ENCODE results near the gene PHGDH.

GRCh38 chr1:119782631-119783325 is 71.0 kb downstream of the PHGDH start:
- TF ChIP-seq, protein P1, sequence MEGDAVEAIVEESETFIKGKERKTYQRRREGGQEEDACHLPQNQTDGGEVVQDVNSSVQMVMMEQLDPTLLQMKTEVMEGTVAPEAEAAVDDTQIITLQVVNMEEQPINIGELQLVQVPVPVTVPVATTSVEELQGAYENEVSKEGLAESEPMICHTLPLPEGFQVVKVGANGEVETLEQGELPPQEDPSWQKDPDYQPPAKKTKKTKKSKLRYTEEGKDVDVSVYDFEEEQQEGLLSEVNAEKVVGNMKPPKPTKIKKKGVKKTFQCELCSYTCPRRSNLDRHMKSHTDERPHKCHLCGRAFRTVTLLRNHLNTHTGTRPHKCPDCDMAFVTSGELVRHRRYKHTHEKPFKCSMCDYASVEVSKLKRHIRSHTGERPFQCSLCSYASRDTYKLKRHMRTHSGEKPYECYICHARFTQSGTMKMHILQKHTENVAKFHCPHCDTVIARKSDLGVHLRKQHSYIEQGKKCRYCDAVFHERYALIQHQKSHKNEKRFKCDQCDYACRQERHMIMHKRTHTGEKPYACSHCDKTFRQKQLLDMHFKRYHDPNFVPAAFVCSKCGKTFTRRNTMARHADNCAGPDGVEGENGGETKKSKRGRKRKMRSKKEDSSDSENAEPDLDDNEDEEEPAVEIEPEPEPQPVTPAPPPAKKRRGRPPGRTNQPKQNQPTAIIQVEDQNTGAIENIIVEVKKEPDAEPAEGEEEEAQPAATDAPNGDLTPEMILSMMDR (IDR thresholded peaks at IDR 0.05; ENCODE audit: low read length): no peak
- no peak for TF ChIP-seq EZH2 (optimal IDR thresholded peaks at IDR 0.05; ENCODE audit: low read depth, low read length)

All from MM.1S (cell line).